Mammary epithelial cell (primary cell): ENCODE results near the gene TTC9C.

ENCODE experiments used
- CTCF ChIP-seq, 2 donors: IDR thresholded peaks in 1 of 2; conservative IDR thresholded peaks in 1 of 2; 2 replicates each; pipeline ENCODE4 v1.5.1; 2011 to 2012; ENCODE audit warnings: inconsistent platforms in 2 of 2, low read length in 2 of 2, mild to moderate bottlenecking in 2 of 2, control low read depth in 1 of 2, low read depth in 1 of 2; ENCODE audit not compliant: insufficient read depth in 1 of 2; ENCODE audit errors: extremely low read depth in 1 of 2
- EZH2 ChIP-seq: IDR thresholded peaks from 2 replicates; pipeline ENCODE4 v1.6.1; 2012; ENCODE audit warnings: low read length, inconsistent platforms, borderline replicate concordance

- TF ChIP-seq CTCF (conservative IDR thresholded peaks at IDR 0.05 in 1 of 2, IDR thresholded peaks at IDR 0.05 in 1 of 2; ENCODE audit: extremely low read depth in 1 of 2, insufficient read depth in 1 of 2, low read depth in 1 of 2, low read length in 2 of 2) (peak; percentile 52 to 71), EZH2 (no peak)
These were observed 58.9 kb downstream of the TTC9C start, which contains the start of gene TMEM179B for GRCh38 chr11:62787005-62787759.
